ENCODE measurements around the gene IPO7. TPM values are rescaled to one million over a fixed set of nuclear protein-coding genes. Genes with fewer than 3 reads are reported as not detected.

The IPO7 gene
- total RNA-seq, 1 experiment from 2014 or later = 126 TPM

- intact Hi-C loops (cut with micrococcal nuclease; ENCODE audit: unreplicated experiment) = no loop called here
- ChIA-PET CTCF (interaction anchor here (0.7 kb wide), 1 partner anchor 27 kb away, joined by 3 read pairs; no protein-coding TSS in a partner anchor), POLR2A (ENCODE audit: unreplicated experiment) (no interaction called here)
- Histone ChIP-seq H3K27ac (no peak overlapping the region), H4K20me1 (ENCODE audit: insufficient read depth) (no peaks in the 10 kb centered on the region), H3K27me3 (ENCODE audit: insufficient read depth, low read depth) (no peaks in the 10 kb centered on the region), H3K79me2 (ENCODE audit: low read depth) (no peaks in the 10 kb centered on the region), H3K36me3 (ENCODE audit: low read depth) (no peaks in the 10 kb centered on the region), H3K4me2 (no peak overlapping the region), H3K4me3 (no peak overlapping the region), H3K9me2 (ENCODE audit: insufficient read depth) (no peaks in the 10 kb centered on the region), H2AFZ (no peak overlapping the region), H3K4me1 (replicated peaks; ENCODE audit: insufficient read depth) (no peaks in the 10 kb centered on the region), H3K9me3 (ENCODE audit: insufficient read depth, low read depth) (no peaks in the 10 kb centered on the region), H3F3A (ENCODE audit: insufficient read depth, low read depth) (no peaks in the 10 kb centered on the region)
- no peak for DNase-seq
- BruUV-seq (replicated peaks) = no TSS peak
- TF ChIP-seq CTCF (conservative IDR thresholded peaks at IDR 0.05) = no peak
- TF ChIP-seq EZH2 (IDR thresholded peaks at IDR 0.05; ENCODE audit: low read depth) = no peak
Measured at GRCh38 chr11:9493492-9493891, 109.0 kb downstream of the IPO7 start.

- Histone ChIP-seq H2AFZ (no peak overlapping the region), H3K4me1 (replicated peaks; ENCODE audit: insufficient read depth) (no peaks in the 10 kb centered on the region), H3K79me2 (ENCODE audit: low read depth) (no peaks in the 10 kb centered on the region), H3K9me2 (ENCODE audit: insufficient read depth) (no peaks in the 10 kb centered on the region), H3K9me3 (ENCODE audit: insufficient read depth, low read depth) (no peaks in the 10 kb centered on the region), H3K36me3 (ENCODE audit: low read depth) (no peaks in the 10 kb centered on the region), H4K20me1 (ENCODE audit: insufficient read depth) (no peaks in the 10 kb centered on the region), H3K4me3 (no peak overlapping the region), H3F3A (ENCODE audit: insufficient read depth, low read depth) (no peaks in the 10 kb centered on the region), H3K27me3 (ENCODE audit: insufficient read depth, low read depth) (no peaks in the 10 kb centered on the region), H3K4me2 (no peak overlapping the region), H3K27ac (no peak overlapping the region)
- DNase-seq = no peak
- intact Hi-C loops (cut with micrococcal nuclease; ENCODE audit: unreplicated experiment) = no loop called here
- POLR2A ChIA-PET (ENCODE audit: unreplicated experiment) = no interaction called here
- no TSS peak for BruUV-seq (replicated peaks)
- CTCF ChIA-PET = interaction anchor here (0.7 kb wide), 1 partner anchor 27 kb away, joined by 3 read pairs; no protein-coding TSS in a partner anchor
- TF ChIP-seq CTCF (conservative IDR thresholded peaks at IDR 0.05) = no peak
- no peak for TF ChIP-seq EZH2 (IDR thresholded peaks at IDR 0.05; ENCODE audit: low read depth)
Measured at GRCh38 chr11:9494316-9494715, 109.9 kb downstream of the IPO7 start.

- TF ChIP-seq EZH2 (IDR thresholded peaks at IDR 0.05; ENCODE audit: low read depth) (no peak), CTCF (conservative IDR thresholded peaks at IDR 0.05) (no peak)
- Histone ChIP-seq H3K4me2 (no peak overlapping the region), H3K4me3 (no peak overlapping the region), H4K20me1 (ENCODE audit: insufficient read depth) (no peaks in the 10 kb centered on the region), H3K9me2 (ENCODE audit: insufficient read depth) (no peaks in the 10 kb centered on the region), H2AFZ (no peak overlapping the region), H3K4me1 (replicated peaks; ENCODE audit: insufficient read depth) (no peaks in the 10 kb centered on the region), H3K79me2 (ENCODE audit: low read depth) (no peaks in the 10 kb centered on the region), H3F3A (ENCODE audit: insufficient read depth, low read depth) (no peaks in the 10 kb centered on the region), H3K9me3 (ENCODE audit: insufficient read depth, low read depth) (no peaks in the 10 kb centered on the region), H3K27me3 (ENCODE audit: insufficient read depth, low read depth) (no peaks in the 10 kb centered on the region), H3K27ac (no peak overlapping the region), H3K36me3 (ENCODE audit: low read depth) (no peaks in the 10 kb centered on the region)
- CTCF ChIA-PET = no interaction called here
- DNase-seq = no peak
- POLR2A ChIA-PET (ENCODE audit: unreplicated experiment) = no interaction called here
- intact Hi-C loops (cut with micrococcal nuclease; ENCODE audit: unreplicated experiment) = no loop called here
- BruUV-seq (replicated peaks) = no TSS peak
Measured at GRCh38 chr11:9495803-9496514, 111.5 kb downstream of the IPO7 start.

Other genes starting within 250 kb of the IPO7 start
- gene DENND5A, start 119.3 kb upstream of the IPO7 start, total RNA-seq (2021) = 17.7 and 19.8 TPM in 2 replicates
- gene TMEM41B, start 70.1 kb upstream of the IPO7 start, total RNA-seq (2021) = 58.5 and 65.1 TPM in 2 replicates
- 14.7 and 16.5 TPM in 2 replicates for gene ZNF143, start 76.4 kb downstream of the IPO7 start, total RNA-seq (2021)
- gene WEE1, start 189.0 kb downstream of the IPO7 start, total RNA-seq (2021) = 32.2 and 37.1 TPM in 2 replicates